COR-L47 (cell line): Measurements from ENCODE around the gene MOB1B.

Experiments used
- DNase-seq: peaks from one replicate; lab custom pipeline; 2025; lab: John Stamatoyannopoulos, UW

Gene MOB1B

GRCh38 chr4:70914631-70915030 is 12.5 kb downstream of the MOB1B start:
- DNase-seq = no peak

- DNase-seq = no peak
Measured at GRCh38 chr4:70915036-70915815, 13.1 kb downstream of the MOB1B start.

- DNase-seq = no peak
Measured at GRCh38 chr4:70915874-70916559, 13.8 kb downstream of the MOB1B start.

- DNase-seq = no peak
Measured at GRCh38 chr4:70920592-70920991, 18.4 kb downstream of the MOB1B start.

- DNase-seq = no peak
Measured at GRCh38 chr4:70925418-70925817, 23.2 kb downstream of the MOB1B start.

GRCh38 chr4:70925899-70926635 is 23.9 kb downstream of the MOB1B start:
- DNase-seq = no peak

GRCh38 chr4:70927502-70928137 is 25.5 kb downstream of the MOB1B start:
- no peak for DNase-seq

- no peak for DNase-seq
Measured at GRCh38 chr4:70930530-70931256, 28.5 kb downstream of the MOB1B start.

GRCh38 chr4:70931347-70931746 is 29.2 kb downstream of the MOB1B start:
- no peak for DNase-seq

- DNase-seq = no peak
Measured at GRCh38 chr4:70932984-70933383, 30.8 kb downstream of the MOB1B start.

GRCh38 chr4:70935038-70935695 is 33.0 kb downstream of the MOB1B start:
- DNase-seq = no peak

- DNase-seq = no peak
Measured at GRCh38 chr4:70936200-70936787, 34.1 kb downstream of the MOB1B start.

GRCh38 chr4:70938086-70938485 is 35.9 kb downstream of the MOB1B start:
- no peak for DNase-seq

- no peak for DNase-seq
Measured at GRCh38 chr4:70940134-70940533, 38.0 kb downstream of the MOB1B start.

- DNase-seq = no peak
Measured at GRCh38 chr4:70943114-70943513, 40.9 kb downstream of the MOB1B start.

- no peak for DNase-seq
Measured at GRCh38 chr4:70945046-70945445, 42.9 kb downstream of the MOB1B start.

GRCh38 chr4:70945452-70946055 is 43.4 kb downstream of the MOB1B start:
- DNase-seq = no peak

- no peak for DNase-seq
Measured at GRCh38 chr4:70946939-70947338, 44.8 kb downstream of the MOB1B start.

- DNase-seq = no peak
Measured at GRCh38 chr4:70948665-70949260, 46.6 kb downstream of the MOB1B start.

- DNase-seq = no peak
Measured at GRCh38 chr4:70954032-70954431, 51.9 kb downstream of the MOB1B start.
